HepG2 (cell line): Measurements from ENCODE around the gene TUBA4B. TPM values are rescaled to one million over a fixed set of nuclear protein-coding genes. Genes with fewer than 3 reads are reported as not detected.
A peak's percentile ranks its signal among the peaks of the same experiment; 100 is the strongest.

Experiments used
- CENPBD1 ChIP-seq: sonication (generic); formaldehyde crosslinking; IDR thresholded peaks from 2 replicates; pipeline ENCODE4 v1.8.0; 2022; ENCODE audit warnings: missing genetic modification reagents, low read depth, mild to moderate bottlenecking, borderline replicate concordance
- CREBL2 ChIP-seq: sonication (generic); formaldehyde crosslinking; IDR thresholded peaks from 2 replicates; pipeline ENCODE4 v1.8.1; 2023; ENCODE audit warnings: missing genetic modification reagents, mild to moderate bottlenecking, borderline replicate concordance
- EED ChIP-seq: sonication (generic); formaldehyde crosslinking; IDR thresholded peaks from 2 replicates; pipeline ENCODE4 v1.5.0; 2020; ENCODE audit warnings: mild to moderate bottlenecking, missing genetic modification reagents
- FOXK1 ChIP-seq: sonication (generic); formaldehyde crosslinking; IDR thresholded peaks from 2 replicates; pipeline ENCODE4 v1.4.0; 2020; ENCODE audit warnings: low read depth, missing genetic modification reagents, borderline replicate concordance
- FOXP4 ChIP-seq: sonication (generic); formaldehyde crosslinking; IDR thresholded peaks from 2 replicates; pipeline ENCODE4 v1.4.0; 2020; ENCODE audit warnings: missing genetic modification reagents
- GABPB1 ChIP-seq: IDR thresholded peaks from 2 replicates; pipeline ENCODE4 v1.6.1; 2016; ENCODE audit warnings: mild to moderate bottlenecking, missing genetic modification reagents, moderate library complexity, missing compliant biosample characterization
- HNF4A ChIP-seq: sonication (generic); formaldehyde crosslinking; IDR thresholded peaks from 2 replicates; pipeline ENCODE4 v1.4.0; 2020; ENCODE audit warnings: missing genetic modification reagents
- HOXA3 ChIP-seq: sonication (generic); formaldehyde crosslinking; IDR thresholded peaks from 2 replicates; pipeline ENCODE4 v1.5.0; 2020; ENCODE audit warnings: missing genetic modification reagents
- IKZF1 ChIP-seq: fragments of 450-650 bp; IDR thresholded peaks from 2 replicates; pipeline ENCODE4 v1.7.1; 2016
- JUN ChIP-seq: sonication (generic); formaldehyde crosslinking; IDR thresholded peaks from 2 replicates; pipeline ENCODE4 v1.4.0; 2020; ENCODE audit warnings: mild to moderate bottlenecking, missing genetic modification reagents
- KAT8 ChIP-seq: IDR thresholded peaks from 2 replicates; pipeline ENCODE4 v1.6.1; 2016; ENCODE audit warnings: missing genetic modification reagents, missing compliant biosample characterization
- KDM5B ChIP-seq: sonication (generic); formaldehyde crosslinking; IDR thresholded peaks from 2 replicates; pipeline ENCODE4 v1.4.0; 2020; ENCODE audit warnings: missing genetic modification reagents, mild to moderate bottlenecking, borderline replicate concordance
- NR2F1 ChIP-seq, 2 experiments: fragments of 450-650 bp in 1 of 2; formaldehyde crosslinking in 1 of 2; IDR thresholded peaks; 2 replicates each; pipeline versions ENCODE4 v1.5.0 to v1.6.1; 2016 to 2020; ENCODE audit warnings: mild to moderate bottlenecking in 1 of 2, missing compliant biosample characterization in 1 of 2, missing genetic modification reagents in 1 of 2, moderate library complexity in 1 of 2
- RFX1 ChIP-seq: fragments of 450-650 bp; IDR thresholded peaks from 2 replicates; pipeline ENCODE4 v1.6.1; 2017
- SRF ChIP-seq: IDR thresholded peaks from 2 replicates; pipeline ENCODE4 v1.6.1; 2011; ENCODE audit warnings: mild to moderate bottlenecking, low read depth, low read length, moderate library complexity
- ZFP1 ChIP-seq: IDR thresholded peaks from 2 replicates; pipeline ENCODE4 v1.6.1; 2016
- ZNF136 ChIP-seq: sonication (generic); formaldehyde crosslinking; IDR thresholded peaks from 2 replicates; pipeline ENCODE4 v1.8.1; 2022; ENCODE audit warnings: low read depth, mild to moderate bottlenecking, moderate library complexity, missing genetic modification reagents
- ZNF235 ChIP-seq: sonication (generic); formaldehyde crosslinking; IDR thresholded peaks from 2 replicates; pipeline ENCODE4 v1.8.1; 2023; ENCODE audit warnings: mild to moderate bottlenecking, missing genetic modification reagents, borderline replicate concordance
- ZNF280B ChIP-seq: sonication (generic); formaldehyde crosslinking; IDR thresholded peaks from 2 replicates; pipeline ENCODE4 v1.5.0; 2020; ENCODE audit warnings: missing genetic modification reagents, mild to moderate bottlenecking, borderline replicate concordance
- ZNF512 ChIP-seq: sonication (generic); formaldehyde crosslinking; IDR thresholded peaks from 2 replicates; pipeline ENCODE4 v1.4.0; 2020; ENCODE audit warnings: mild to moderate bottlenecking, missing genetic modification reagents
- ZNF672 ChIP-seq: sonication (generic); formaldehyde crosslinking; IDR thresholded peaks from 2 replicates; pipeline ENCODE4 v1.8.1; 2022; ENCODE audit warnings: missing genetic modification reagents
- ZNF780A ChIP-seq: sonication (generic); formaldehyde crosslinking; IDR thresholded peaks from 2 replicates; pipeline ENCODE4 v1.8.0; 2022; ENCODE audit warnings: mild to moderate bottlenecking, missing genetic modification reagents, moderate library complexity
- ZNF850 ChIP-seq: sonication (generic); formaldehyde crosslinking; conservative IDR thresholded peaks from 2 replicates; pipeline ENCODE4 v1.9.0; 2021; ENCODE audit warnings: mild to moderate bottlenecking, missing genetic modification reagents
- ZSCAN22 ChIP-seq: sonication (generic); formaldehyde crosslinking; IDR thresholded peaks from 2 replicates; pipeline ENCODE4 v1.4.0; 2020; ENCODE audit warnings: mild to moderate bottlenecking, missing genetic modification reagents
- polyA plus RNA-seq, 8 experiments: library from polyadenylated mRNA; depleted of rRNA in 3 of 8; stranded (reverse) in 7 of 8; unstranded in 1 of 8; fragments of >200 nt; fragmentation: Illumina TruSeq in 4 of 8; extraction: Trizol in 4 of 8; gene quantifications; 2 replicates each; pipeline versions ENCODE4 v1.2.1 to v1.2.3, GENCODE V29; 2011 to 2016; ENCODE audit warnings: low read depth in 4 of 8, missing spikeins in 1 of 8, mixed read lengths in 1 of 8; ENCODE audit not compliant: insufficient read depth in 1 of 8
- total RNA-seq, 5 experiments: library from RNA; depleted of rRNA; stranded (reverse); fragments of >200 nt; fragmentation: Illumina TruSeq; extraction: Trizol; gene quantifications; 2 replicates each; pipeline ENCODE4 v1.2.3, GENCODE V29; 2016; ENCODE audit warnings: low read depth in 1 of 5

TUBA4B gene
- total and polyA plus RNA-seq, 2 of the 13 experiments (the other 11 are each of a cell fraction or from before 2014, with no cell fraction given), result 0.18 to 0.22 TPM

GRCh38 chr2:219294356-219295351 is 41.6 kb downstream of the TUBA4B start (continued):
- TF ChIP-seq ZNF512 (CRISPR knock-in tag) (peak; percentile 96), KAT8 (peak; percentile 83), FOXK1 (peak; percentile 61; the same call in 1 of the 2 replicates), ZNF850 (no peak), NR2F1 (CRISPR knock-in tag; IDR thresholded peaks at IDR 0.05) (no peak), HOXA3 (CRISPR knock-in tag) (peak; percentile 91), HNF4A (CRISPR knock-in tag) (peak; percentile 29; the same call in 1 of the 2 replicates), FOXP4 (CRISPR knock-in tag) (peak; percentile 33; the same call in 1 of the 2 replicates), JUN (CRISPR knock-in tag) (peak; percentile 54), RFX1 (no peak), IKZF1 (no peak), ZNF672 (no peak), CENPBD1 (CRISPR knock-in tag) (peak; percentile 19; the same call in 1 of the 2 replicates), ZNF780A (no peak; the same call in 1 of the 2 replicates), ZFP1 (CRISPR knock-in tag) (peak; percentile 83; the same call in 1 of the 2 replicates), GABPB1 (CRISPR knock-in tag) (peak; percentile 90), ZNF235 (CRISPR knock-in tag) (no peak; the same call in none of the 2 replicates), EED (peak; percentile 78), ZNF136 (CRISPR knock-in tag) (peak; percentile 70; the same call in 1 of the 2 replicates), SRF (peak; percentile 33; the same call in 1 of the 2 replicates), KDM5B (CRISPR knock-in tag) (peak; percentile 85; the same call in 1 of the 2 replicates), CREBL2 (no peak; the same call in 1 of the 2 replicates), ZNF280B (CRISPR knock-in tag) (no peak), ZSCAN22 (CRISPR knock-in tag) (0 out of 2 replicates have a peak, but pooled peaks have one; percentile 9)
